ENCODE data around the gene ARMCX4.
"Not testable (repeated sequence)": the region's sequence is repeated elsewhere in the genome, so short reads cannot be mapped to it uniquely, and the experiment has no call there.

The ARMCX4 gene

DNA sequence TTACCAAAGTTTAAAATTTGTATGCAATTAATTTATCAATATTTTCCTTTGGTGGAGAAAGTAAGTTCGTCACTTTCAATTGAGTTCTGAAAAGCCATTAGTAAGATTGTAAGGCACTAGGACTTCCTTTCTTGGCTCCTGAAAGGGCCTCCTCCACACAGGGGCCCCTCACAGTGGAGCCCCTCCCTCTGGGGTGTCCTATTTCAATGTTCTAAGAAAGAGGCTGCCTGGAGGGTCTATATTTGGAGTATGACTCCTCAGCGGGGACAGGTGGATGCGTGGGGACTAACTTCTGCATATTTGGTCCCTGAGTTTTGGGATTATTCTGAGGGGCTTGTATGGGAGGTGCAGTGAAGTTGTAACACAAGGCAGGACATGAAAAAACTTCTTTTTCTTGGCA, 1.6 kb upstream of the ARMCX4 start:
- H3K27me3 ChIP-seq (ENCODE audit: control insufficient read depth in 5 of 5, insufficient read depth in 4 of 5, low read length in 5 of 5), result peaks cover 0 to 8% (median 2%) of the 10 kb centered on the region in 5 donors
- no peak overlapping the region for H3K9ac ChIP-seq (ENCODE audit: low read length in 5 of 5)
- no peak overlapping the region for H3K27ac ChIP-seq (ENCODE audit: low read depth, low read length)
- H3K4me3 ChIP-seq (ENCODE audit: low read depth in 1 of 5, low read length in 5 of 5), result no peak overlapping the region
- H3K4me1 ChIP-seq (ENCODE audit: control insufficient read depth in 5 of 5, insufficient read depth in 5 of 5, low read length in 5 of 5), result peaks cover 0 to 7% (median 3%) of the 10 kb centered on the region in 5 donors
- H3K9me3 ChIP-seq (ENCODE audit: control insufficient read depth in 5 of 5, low read length in 5 of 5), result no peaks in the 10 kb centered on the region
- H3K36me3 ChIP-seq (ENCODE audit: control insufficient read depth in 5 of 5, insufficient read depth in 5 of 5, low read length in 5 of 5), result peaks cover 0 to 2% (median 0%) of the 10 kb centered on the region in 5 donors

GRCh38 chrX:101484135-101484534, 1.1 kb upstream of the ARMCX4 start:
- Histone ChIP-seq H3K27ac (ENCODE audit: low read depth, low read length) (no peak overlapping the region), H3K36me3 (ENCODE audit: control insufficient read depth in 5 of 5, insufficient read depth in 5 of 5, low read length in 5 of 5) (peaks cover 0 to 2% (median 0%) of the 10 kb centered on the region in 5 donors), H3K9ac (ENCODE audit: low read length in 5 of 5) (no peak overlapping the region), H3K4me3 (ENCODE audit: low read depth in 1 of 5, low read length in 5 of 5) (no peak overlapping the region), H3K4me1 (ENCODE audit: control insufficient read depth in 5 of 5, insufficient read depth in 5 of 5, low read length in 5 of 5) (peaks cover 0 to 7% (median 3%) of the 10 kb centered on the region in 5 donors), H3K9me3 (ENCODE audit: control insufficient read depth in 5 of 5, low read length in 5 of 5) (no peaks in the 10 kb centered on the region), H3K27me3 (ENCODE audit: control insufficient read depth in 5 of 5, insufficient read depth in 4 of 5, low read length in 5 of 5) (peaks cover 0 to 8% (median 2%) of the 10 kb centered on the region in 5 donors)

DNA sequence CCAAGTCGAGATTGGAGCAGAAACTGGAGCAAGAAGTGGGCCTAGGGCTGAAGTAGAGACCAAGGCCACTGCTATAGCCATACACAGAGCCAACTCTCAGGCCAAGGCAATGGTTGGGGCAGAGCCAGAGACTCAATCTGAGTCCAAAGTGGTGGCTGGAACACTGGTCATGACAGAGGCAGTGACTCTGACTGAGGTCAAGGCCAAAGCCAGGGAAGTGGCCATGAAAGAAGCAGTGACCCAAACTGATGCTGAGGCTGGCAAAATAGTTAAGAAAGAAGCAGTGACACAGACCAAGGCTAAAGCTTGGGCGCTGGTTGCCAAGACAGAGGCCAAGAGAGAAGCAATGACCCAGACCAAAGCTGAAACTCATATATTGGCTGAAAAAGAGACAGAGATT, 3.5 kb downstream of the ARMCX4 start:
- H3K4me3 ChIP-seq (ENCODE audit: low read depth in 1 of 5, low read length in 5 of 5), result no peak overlapping the region
- H3K27ac ChIP-seq (ENCODE audit: low read depth, low read length), result no peak overlapping the region
- peaks cover 0 to 13% (median 4%) of the 10 kb centered on the region in 5 donors for H3K27me3 ChIP-seq (ENCODE audit: control insufficient read depth in 5 of 5, insufficient read depth in 4 of 5, low read length in 5 of 5)
- no peak overlapping the region for H3K9ac ChIP-seq (ENCODE audit: low read length in 5 of 5)
- H3K9me3 ChIP-seq (ENCODE audit: control insufficient read depth in 5 of 5, low read length in 5 of 5), result no peaks in the 10 kb centered on the region
- H3K4me1 ChIP-seq (ENCODE audit: control insufficient read depth in 5 of 5, insufficient read depth in 5 of 5, low read length in 5 of 5), result peaks cover 0 to 7% (median 3%) of the 10 kb centered on the region in 5 donors
- H3K36me3 ChIP-seq (ENCODE audit: control insufficient read depth in 5 of 5, insufficient read depth in 5 of 5, low read length in 5 of 5), result peaks cover 0 to 2% (median 0%) of the 10 kb centered on the region in 5 donors

GRCh38 chrX:101491943-101492342, 6.7 kb downstream of the ARMCX4 start:
- Histone ChIP-seq H3K27ac (ENCODE audit: low read depth, low read length) (no peak overlapping the region), H3K9me3 (ENCODE audit: control insufficient read depth in 5 of 5, low read length in 5 of 5) (no peaks in the 10 kb centered on the region), H3K4me3 (ENCODE audit: low read depth in 1 of 5, low read length in 5 of 5) (no peak overlapping the region), H3K27me3 (ENCODE audit: control insufficient read depth in 5 of 5, insufficient read depth in 4 of 5, low read length in 5 of 5) (peaks cover 0 to 10% (median 4%) of the 10 kb centered on the region in 5 donors), H3K4me1 (ENCODE audit: control insufficient read depth in 5 of 5, insufficient read depth in 5 of 5, low read length in 5 of 5) (no peaks in the 10 kb centered on the region), H3K9ac (ENCODE audit: low read length in 5 of 5) (no peak overlapping the region), H3K36me3 (ENCODE audit: control insufficient read depth in 5 of 5, insufficient read depth in 5 of 5, low read length in 5 of 5) (peaks cover 0 to 2% (median 0%) of the 10 kb centered on the region in 5 donors)

DNA sequence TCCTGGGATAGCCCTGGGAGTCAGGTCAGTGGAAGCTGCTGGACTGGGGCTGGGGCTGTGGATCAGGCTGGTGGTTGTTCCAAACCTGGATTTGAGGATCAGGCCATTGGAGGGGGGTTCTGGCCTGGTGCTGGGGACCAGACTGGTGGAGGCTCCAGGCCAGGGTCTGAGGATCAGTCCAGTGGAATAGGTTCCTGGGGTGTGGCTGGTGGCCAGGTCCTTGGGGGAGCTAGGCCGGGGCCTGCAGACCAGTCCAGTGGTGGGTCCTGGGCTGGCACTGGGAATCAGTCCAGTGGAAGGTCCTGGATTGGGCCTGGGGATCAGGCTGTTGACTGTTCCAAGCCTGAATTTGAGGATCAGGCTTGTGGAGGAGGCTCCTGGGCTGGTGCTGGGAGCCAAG, 8.0 kb downstream of the ARMCX4 start:
- H3K9me3 ChIP-seq (ENCODE audit: control insufficient read depth in 5 of 5, low read length in 5 of 5), result no peaks in the 10 kb centered on the region
- no peak overlapping the region for H3K27ac ChIP-seq (ENCODE audit: low read depth, low read length)
- H3K36me3 ChIP-seq (ENCODE audit: control insufficient read depth in 5 of 5, insufficient read depth in 5 of 5, low read length in 5 of 5), result no peaks in the 10 kb centered on the region
- H3K4me1 ChIP-seq (ENCODE audit: control insufficient read depth in 5 of 5, insufficient read depth in 5 of 5, low read length in 5 of 5), result no peaks in the 10 kb centered on the region
- H3K27me3 ChIP-seq (ENCODE audit: control insufficient read depth in 5 of 5, insufficient read depth in 4 of 5, low read length in 5 of 5), result peaks cover 0 to 6% (median 4%) of the 10 kb centered on the region in 5 donors
- H3K4me3 ChIP-seq (ENCODE audit: low read depth in 1 of 5, low read length in 5 of 5), result no peak overlapping the region
- no peak overlapping the region for H3K9ac ChIP-seq (ENCODE audit: low read length in 5 of 5)

GRCh38 chrX:101502929-101503328, 17.7 kb downstream of the ARMCX4 start:
- peaks cover 0 to 14% (median 6%) of the 10 kb centered on the region in 5 donors for H3K36me3 ChIP-seq (ENCODE audit: control insufficient read depth in 5 of 5, insufficient read depth in 5 of 5, low read length in 5 of 5)
- not testable (repeated sequence) for H3K9me3 ChIP-seq (ENCODE audit: control insufficient read depth in 5 of 5, low read length in 5 of 5); H3K27ac ChIP-seq (ENCODE audit: low read depth, low read length); H3K4me3 ChIP-seq (ENCODE audit: low read depth in 1 of 5, low read length in 5 of 5); H3K27me3 ChIP-seq (ENCODE audit: control insufficient read depth in 5 of 5, insufficient read depth in 4 of 5, low read length in 5 of 5); H3K4me1 ChIP-seq (ENCODE audit: control insufficient read depth in 5 of 5, insufficient read depth in 5 of 5, low read length in 5 of 5); H3K9ac ChIP-seq (ENCODE audit: low read length in 5 of 5)

DNA sequence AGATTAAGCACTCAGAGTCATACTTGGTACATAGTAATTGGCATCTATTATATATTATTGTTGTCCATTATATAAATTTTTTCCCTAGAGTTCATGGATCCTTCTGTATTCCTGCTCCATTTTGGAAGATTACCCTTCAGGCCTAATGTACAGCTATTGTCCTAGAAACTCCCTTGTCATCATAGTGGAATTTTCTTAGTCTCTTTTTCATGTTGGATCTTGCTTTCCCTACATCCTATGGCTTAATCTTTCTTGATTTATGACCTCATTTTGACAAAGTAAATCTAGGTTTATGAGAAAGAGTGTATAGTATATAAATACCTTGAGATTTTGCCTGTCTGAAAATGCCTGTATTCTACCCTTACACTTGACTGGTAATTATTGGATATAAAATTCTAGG, 22.1 kb downstream of the ARMCX4 start:
- no peaks in the 10 kb centered on the region for H3K27me3 ChIP-seq (ENCODE audit: control insufficient read depth in 5 of 5, insufficient read depth in 4 of 5, low read length in 5 of 5)
- H3K4me3 ChIP-seq (ENCODE audit: low read depth in 1 of 5, low read length in 5 of 5), result no peak overlapping the region
- no peaks in the 10 kb centered on the region for H3K9me3 ChIP-seq (ENCODE audit: control insufficient read depth in 5 of 5, low read length in 5 of 5)
- H3K9ac ChIP-seq (ENCODE audit: low read length in 5 of 5), result no peak overlapping the region
- H3K27ac ChIP-seq (ENCODE audit: low read depth, low read length), result no peak overlapping the region
- H3K36me3 ChIP-seq (ENCODE audit: control insufficient read depth in 5 of 5, insufficient read depth in 5 of 5, low read length in 5 of 5), result peaks cover 0 to 14% (median 6%) of the 10 kb centered on the region in 5 donors
- no peaks in the 10 kb centered on the region for H3K4me1 ChIP-seq (ENCODE audit: control insufficient read depth in 5 of 5, insufficient read depth in 5 of 5, low read length in 5 of 5)

DNA sequence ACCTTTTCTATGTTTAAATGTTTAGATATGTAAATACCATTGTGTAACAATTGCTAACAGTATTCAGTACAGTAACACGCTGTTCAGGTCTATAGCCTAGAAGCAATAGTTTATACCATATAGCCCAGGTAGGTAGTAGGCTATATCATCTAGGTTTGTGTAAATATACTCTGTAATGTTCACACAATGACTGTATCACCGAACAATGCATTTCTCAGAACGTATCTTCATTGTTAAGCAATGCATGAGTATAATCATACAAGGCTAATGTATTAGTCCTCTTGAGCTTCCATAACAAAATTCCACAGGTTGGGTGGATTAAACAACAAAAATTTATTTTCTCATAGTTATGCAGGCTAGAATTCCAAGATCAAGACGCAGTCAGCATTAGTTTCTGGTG, 22.7 kb downstream of the ARMCX4 start:
- no peak overlapping the region for H3K9ac ChIP-seq (ENCODE audit: low read length in 5 of 5)
- H3K36me3 ChIP-seq (ENCODE audit: control insufficient read depth in 5 of 5, insufficient read depth in 5 of 5, low read length in 5 of 5), result peaks cover 0 to 14% (median 6%) of the 10 kb centered on the region in 5 donors
- H3K27ac ChIP-seq (ENCODE audit: low read depth, low read length), result no peak overlapping the region
- no peaks in the 10 kb centered on the region for H3K9me3 ChIP-seq (ENCODE audit: control insufficient read depth in 5 of 5, low read length in 5 of 5)
- H3K27me3 ChIP-seq (ENCODE audit: control insufficient read depth in 5 of 5, insufficient read depth in 4 of 5, low read length in 5 of 5), result peaks cover 0 to 2% (median 0%) of the 10 kb centered on the region in 5 donors
- H3K4me3 ChIP-seq (ENCODE audit: low read depth in 1 of 5, low read length in 5 of 5), result no peak overlapping the region
- H3K4me1 ChIP-seq (ENCODE audit: control insufficient read depth in 5 of 5, insufficient read depth in 5 of 5, low read length in 5 of 5), result no peaks in the 10 kb centered on the region

DNA sequence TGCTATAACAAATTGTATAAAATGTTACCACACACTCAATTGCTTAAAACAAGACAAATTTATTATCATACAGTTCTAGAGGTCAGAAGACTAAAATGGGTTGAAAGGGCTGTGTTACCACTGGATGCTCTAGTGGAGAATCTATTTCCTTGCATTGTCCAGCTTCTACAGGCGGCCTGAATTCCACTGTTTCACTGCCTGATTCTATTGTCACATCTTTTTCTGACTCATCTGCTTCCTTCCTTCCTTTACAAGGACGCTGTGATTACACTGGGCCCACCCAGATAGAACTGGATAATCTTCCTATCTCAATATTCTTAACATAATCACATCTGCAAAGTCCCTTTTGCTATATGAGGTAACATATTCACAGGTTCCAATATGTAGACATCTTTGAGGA, 45.7 kb downstream of the ARMCX4 start:
- Histone ChIP-seq H3K36me3 (ENCODE audit: control insufficient read depth in 5 of 5, insufficient read depth in 5 of 5, low read length in 5 of 5) (peaks cover 0 to 4% (median 0%) of the 10 kb centered on the region in 5 donors), H3K27me3 (ENCODE audit: control insufficient read depth in 5 of 5, insufficient read depth in 4 of 5, low read length in 5 of 5) (peaks cover 0 to 2% (median 0%) of the 10 kb centered on the region in 5 donors), H3K9me3 (ENCODE audit: control insufficient read depth in 5 of 5, low read length in 5 of 5) (peaks cover 0 to 4% (median 0%) of the 10 kb centered on the region in 5 donors), H3K9ac (ENCODE audit: low read length in 5 of 5) (no peak overlapping the region), H3K4me3 (ENCODE audit: low read depth in 1 of 5, low read length in 5 of 5) (no peak overlapping the region), H3K27ac (ENCODE audit: low read depth, low read length) (no peak overlapping the region), H3K4me1 (ENCODE audit: control insufficient read depth in 5 of 5, insufficient read depth in 5 of 5, low read length in 5 of 5) (no peaks in the 10 kb centered on the region)

All from subcutaneous abdominal adipose tissue (tissue), 5 donors.